ENCODE data around the gene RBM23.

GRCh38 chr14:22945642-22946041 lies 26.7 kb upstream of the RBM23 start:
- TF ChIP-seq POLR2A (IDR thresholded peaks at IDR 0.05; ENCODE audit: low read depth) (no peak), CTCF (IDR thresholded peaks at IDR 0.05) (no peak), POLR2AphosphoS5 (IDR thresholded peaks at IDR 0.05) (no peak)
